KOPT-K1 (cell line): Measurements from ENCODE around the gene PCDHB8.
"Not testable (repeated sequence)": the region's sequence is repeated elsewhere in the genome, so short reads cannot be mapped to it uniquely, and the experiment has no call there.

ENCODE experiments used
- H3K27ac ChIP-seq: fragments of 200-600 bp; sonication (generic); 2 replicates; pipeline ENCODE4 v1.5.1; 2016; ENCODE audit warnings: antibody characterized with exemption, mild to moderate bottlenecking, low read depth, low read length; ENCODE audit not compliant: poor library complexity, severe bottlenecking
- H3K36me3 ChIP-seq: fragments of 200-600 bp; sonication (generic); 2 replicates; pipeline ENCODE4 v1.5.1; 2017; ENCODE audit warnings: antibody characterized with exemption, mild to moderate bottlenecking, low read length, moderate library complexity; ENCODE audit not compliant: insufficient read depth
- H3K9me3 ChIP-seq: fragments of 200-600 bp; sonication (generic); 2 replicates; pipeline ENCODE4 v1.5.1; 2017; ENCODE audit warnings: antibody characterized with exemption, low read length, mild to moderate bottlenecking; ENCODE audit not compliant: insufficient read depth, poor library complexity, severe bottlenecking

The PCDHB8 gene

DNA sequence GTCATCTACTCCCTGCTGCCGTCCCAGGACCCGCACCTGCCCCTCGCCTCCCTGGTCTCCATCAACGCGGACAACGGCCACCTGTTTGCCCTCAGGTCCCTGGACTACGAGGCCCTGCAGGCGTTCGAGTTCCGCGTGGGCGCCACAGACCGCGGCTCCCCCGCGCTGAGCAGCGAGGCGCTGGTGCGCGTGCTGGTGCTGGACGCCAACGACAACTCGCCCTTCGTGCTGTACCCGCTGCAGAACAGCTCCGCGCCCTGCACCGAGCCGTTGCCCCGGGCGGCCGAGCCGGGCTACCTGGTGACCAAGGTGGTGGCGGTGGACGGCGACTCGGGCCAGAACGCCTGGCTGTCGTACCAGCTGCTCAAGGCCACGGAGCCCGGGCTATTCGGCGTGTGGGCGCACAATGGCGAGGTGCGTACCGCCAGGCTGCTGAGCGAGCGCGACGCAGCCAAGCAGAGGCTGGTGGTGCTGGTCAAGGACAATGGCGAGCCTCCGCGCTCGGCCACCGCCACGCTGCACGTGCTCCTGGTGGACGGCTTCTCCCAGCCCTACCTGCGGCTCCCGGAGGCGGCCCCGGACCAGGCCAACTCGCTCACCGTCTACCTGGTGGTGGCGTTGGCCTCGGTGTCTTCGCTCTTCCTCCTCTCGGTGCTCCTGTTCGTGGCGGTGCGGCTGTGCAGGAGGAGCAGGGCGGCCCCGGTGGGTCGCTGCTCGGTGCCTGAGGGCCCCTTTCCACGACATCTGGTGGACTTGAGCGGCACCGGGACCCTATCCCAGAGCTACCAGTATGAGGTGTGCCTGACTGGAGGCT is 3.1 kb upstream of the PCDHB8 start:
- H3K27ac ChIP-seq, H3K9me3 ChIP-seq, H3K36me3 ChIP-seq: not testable (repeated sequence)

GRCh38 chr5:141175933-141176332 is 1.7 kb upstream of the PCDHB8 start:
- Histone ChIP-seq H3K36me3 (no peaks in the 10 kb centered on the region), H3K27ac (no peak overlapping the region), H3K9me3 (no peaks in the 10 kb centered on the region)

GRCh38 chr5:141179371-141179770 is 1.8 kb downstream of the PCDHB8 start:
- not testable (repeated sequence) for H3K27ac ChIP-seq, H3K9me3 ChIP-seq, H3K36me3 ChIP-seq

DNA sequence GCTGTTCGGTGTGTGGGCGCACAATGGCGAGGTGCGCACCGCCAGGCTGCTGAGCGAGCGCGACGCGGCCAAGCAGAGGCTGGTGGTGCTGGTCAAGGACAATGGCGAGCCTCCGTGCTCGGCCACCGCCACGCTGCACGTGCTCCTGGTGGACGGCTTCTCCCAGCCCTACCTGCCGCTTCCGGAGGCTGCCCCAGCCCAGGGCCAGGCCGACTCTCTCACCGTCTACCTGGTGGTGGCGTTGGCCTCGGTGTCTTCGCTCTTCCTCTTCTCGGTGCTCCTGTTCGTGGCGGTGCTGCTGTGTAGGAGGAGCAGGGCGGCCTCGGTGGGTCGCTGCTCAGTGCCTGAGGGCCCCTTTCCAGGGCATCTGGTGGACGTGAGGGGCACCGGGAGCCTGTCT is 2.3 kb downstream of the PCDHB8 start:
- H3K36me3 ChIP-seq, result not testable (repeated sequence)

GRCh38 chr5:141180313-141180712 is 2.7 kb downstream of the PCDHB8 start:
- Histone ChIP-seq H3K27ac (no peak overlapping the region), H3K9me3 (no peaks in the 10 kb centered on the region), H3K36me3 (no peaks in the 10 kb centered on the region)

More for the DNA sequence above, 2.3 kb downstream of the PCDHB8 start:
- H3K27ac ChIP-seq, H3K9me3 ChIP-seq: not testable (repeated sequence)

DNA sequence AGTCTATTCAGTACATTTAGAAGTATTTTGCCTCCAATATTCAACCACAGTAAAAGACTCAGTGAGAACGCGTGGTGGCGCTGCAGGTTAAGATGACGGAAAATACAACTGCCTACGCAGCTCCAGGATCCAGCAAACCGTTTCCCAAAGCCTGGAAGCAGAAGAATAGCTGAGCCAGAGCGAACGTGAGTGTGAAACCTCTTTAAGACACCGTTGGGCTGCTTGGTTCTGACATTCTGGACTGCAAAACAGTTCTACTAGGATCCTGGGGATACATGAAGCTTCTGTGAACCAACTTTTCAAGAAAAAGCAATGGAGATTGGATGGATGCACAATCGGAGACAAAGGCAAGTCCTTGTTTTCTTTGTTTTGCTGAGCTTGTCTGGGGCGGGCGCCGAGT is 4.7 kb downstream of the PCDHB8 start, which contains the start of gene PCDHB16:
Gene PCDHB16 (plus strand): TSS at position 140 of the 400 bp plus-strand sequence. CDS start 173 bp downstream, at position 313.
- no peaks in the 10 kb centered on the region for H3K9me3 ChIP-seq
- no peak within 1 kb of the TSS for H3K27ac ChIP-seq
- no peaks in the 10 kb centered on the region for H3K36me3 ChIP-seq

DNA sequence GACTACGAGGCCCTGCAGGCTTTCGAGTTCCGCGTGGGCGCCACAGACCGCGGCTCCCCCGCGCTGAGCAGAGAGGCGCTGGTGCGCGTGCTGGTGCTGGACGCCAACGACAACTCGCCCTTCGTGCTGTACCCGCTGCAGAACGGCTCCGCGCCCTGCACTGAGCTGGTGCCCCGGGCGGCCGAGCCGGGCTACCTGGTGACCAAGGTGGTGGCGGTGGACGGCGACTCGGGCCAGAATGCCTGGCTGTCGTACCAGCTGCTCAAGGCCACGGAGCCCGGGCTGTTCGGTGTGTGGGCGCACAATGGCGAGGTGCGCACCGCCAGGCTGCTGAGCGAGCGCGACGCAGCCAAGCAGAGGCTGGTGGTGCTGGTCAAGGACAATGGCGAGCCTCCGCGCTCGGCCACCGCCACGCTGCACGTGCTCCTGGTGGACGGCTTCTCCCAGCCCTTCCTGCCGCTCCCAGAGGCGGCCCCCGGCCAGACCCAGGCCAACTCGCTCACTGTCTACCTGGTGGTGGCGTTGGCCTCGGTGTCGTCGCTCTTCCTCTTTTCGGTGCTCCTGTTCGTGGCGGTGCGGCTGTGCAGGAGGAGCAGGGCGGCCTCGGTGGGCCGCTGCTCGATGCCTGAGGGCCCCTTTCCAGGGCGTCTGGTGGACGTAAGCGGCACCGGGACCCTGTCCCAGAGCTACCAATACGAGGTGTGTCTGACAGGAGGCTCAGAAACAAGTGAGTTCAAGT is 6.7 kb downstream of the PCDHB8 start:
- not testable (repeated sequence) for H3K9me3 ChIP-seq, H3K27ac ChIP-seq, H3K36me3 ChIP-seq

DNA sequence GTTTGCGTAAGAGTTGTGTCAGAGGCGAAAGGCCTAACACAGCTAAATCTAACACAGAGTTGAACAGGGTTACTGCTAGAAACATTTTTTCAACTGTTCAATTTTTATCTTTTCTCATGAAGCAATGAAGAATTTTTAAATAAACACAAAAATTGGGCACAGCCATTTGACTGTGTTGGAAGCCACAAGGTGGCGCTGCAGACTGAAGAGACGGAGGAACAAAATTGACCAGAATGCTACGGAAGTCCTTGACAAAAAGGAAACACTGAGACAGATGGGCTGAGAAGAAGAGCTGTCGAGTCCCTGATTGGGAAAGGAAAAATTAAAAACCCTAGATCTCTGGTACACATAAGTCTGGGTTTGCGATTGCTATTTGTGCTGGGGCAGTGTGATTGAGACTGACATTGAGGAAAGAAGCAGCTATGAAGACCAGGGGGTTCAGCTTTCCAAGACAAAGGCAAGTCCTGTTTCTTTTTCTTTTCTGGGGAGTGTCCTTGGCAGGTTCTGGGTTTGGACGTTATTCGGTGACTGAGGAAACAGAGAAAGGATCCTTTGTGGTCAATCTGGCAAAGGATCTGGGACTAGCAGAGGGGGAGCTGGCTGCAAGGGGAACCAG is 9.4 kb downstream of the PCDHB8 start, which contains the start of gene PCDHB9:
Gene PCDHB9 (plus strand): TSS at position 265 of the 616 bp plus-strand sequence. CDS start 158 bp downstream, at position 423.
- Histone ChIP-seq H3K36me3 (no peaks in the 10 kb centered on the region), H3K9me3 (no peaks in the 10 kb centered on the region), H3K27ac (no peak within 1 kb of the TSS)

- not testable (repeated sequence) for H3K9me3 ChIP-seq, H3K36me3 ChIP-seq, H3K27ac ChIP-seq
These were observed 11.1 kb downstream of the PCDHB8 start for GRCh38 chr5:141188682-141189081.

DNA sequence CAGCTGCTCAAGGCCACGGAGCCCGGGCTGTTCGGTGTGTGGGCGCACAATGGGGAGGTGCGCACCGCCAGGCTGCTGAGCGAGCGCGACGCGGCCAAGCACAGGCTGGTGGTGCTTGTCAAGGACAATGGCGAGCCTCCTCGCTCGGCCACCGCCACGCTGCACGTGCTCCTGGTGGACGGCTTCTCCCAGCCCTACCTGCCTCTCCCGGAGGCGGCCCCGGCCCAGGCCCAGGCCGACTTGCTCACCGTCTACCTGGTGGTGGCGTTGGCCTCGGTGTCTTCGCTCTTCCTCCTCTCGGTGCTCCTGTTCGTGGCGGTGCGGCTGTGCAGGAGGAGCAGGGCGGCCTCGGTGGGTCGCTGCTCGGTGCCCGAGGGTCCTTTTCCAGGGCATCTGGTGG is 11.5 kb downstream of the PCDHB8 start:
- H3K36me3 ChIP-seq, H3K9me3 ChIP-seq, H3K27ac ChIP-seq: not testable (repeated sequence)

DNA sequence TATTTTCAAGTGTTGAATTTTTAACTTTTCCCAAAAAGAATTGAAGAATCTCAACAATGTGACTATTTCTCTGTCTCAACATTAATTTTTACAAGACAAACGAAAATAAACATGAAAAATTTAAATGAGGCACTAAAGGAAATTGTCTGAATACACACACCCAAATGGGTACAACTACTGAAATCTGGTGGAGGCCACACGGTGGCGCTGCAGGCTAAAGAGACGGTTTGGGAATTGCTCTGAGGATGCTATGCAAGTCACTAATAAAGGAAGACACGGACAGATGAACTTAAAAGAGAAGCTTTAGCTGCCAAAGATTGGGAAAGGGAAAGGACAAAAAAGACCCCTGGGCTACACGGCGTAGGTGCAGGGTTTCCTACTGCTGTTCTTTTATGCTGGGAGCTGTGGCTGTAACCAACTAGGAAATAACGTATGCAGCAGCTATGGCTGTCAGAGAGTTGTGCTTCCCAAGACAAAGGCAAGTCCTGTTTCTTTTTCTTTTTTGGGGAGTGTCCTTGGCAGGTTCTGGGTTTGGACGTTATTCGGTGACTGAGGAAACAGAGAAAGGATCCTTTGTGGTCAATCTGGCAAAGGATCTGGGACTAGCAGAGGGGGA is 14.6 kb downstream of the PCDHB8 start, which contains the start of gene PCDHB10:
Gene PCDHB10 (plus strand): TSS at position 244 of the 616 bp plus-strand sequence. CDS start 200 bp downstream, at position 444.
- Histone ChIP-seq H3K36me3 (no peaks in the 10 kb centered on the region), H3K27ac (no peak within 1 kb of the TSS), H3K9me3 (peaks cover 11% of the 10 kb centered on the region)

GRCh38 chr5:141194332-141194731 is 16.7 kb downstream of the PCDHB8 start:
- peaks cover 23% of the 10 kb centered on the region for H3K9me3 ChIP-seq
- not testable (repeated sequence) for H3K36me3 ChIP-seq, H3K27ac ChIP-seq

GRCh38 chr5:141196363-141196762 is 18.8 kb downstream of the PCDHB8 start:
- Histone ChIP-seq H3K36me3 (no peaks in the 10 kb centered on the region), H3K9me3 (peaks cover 23% of the 10 kb centered on the region), H3K27ac (no peak overlapping the region)

DNA sequence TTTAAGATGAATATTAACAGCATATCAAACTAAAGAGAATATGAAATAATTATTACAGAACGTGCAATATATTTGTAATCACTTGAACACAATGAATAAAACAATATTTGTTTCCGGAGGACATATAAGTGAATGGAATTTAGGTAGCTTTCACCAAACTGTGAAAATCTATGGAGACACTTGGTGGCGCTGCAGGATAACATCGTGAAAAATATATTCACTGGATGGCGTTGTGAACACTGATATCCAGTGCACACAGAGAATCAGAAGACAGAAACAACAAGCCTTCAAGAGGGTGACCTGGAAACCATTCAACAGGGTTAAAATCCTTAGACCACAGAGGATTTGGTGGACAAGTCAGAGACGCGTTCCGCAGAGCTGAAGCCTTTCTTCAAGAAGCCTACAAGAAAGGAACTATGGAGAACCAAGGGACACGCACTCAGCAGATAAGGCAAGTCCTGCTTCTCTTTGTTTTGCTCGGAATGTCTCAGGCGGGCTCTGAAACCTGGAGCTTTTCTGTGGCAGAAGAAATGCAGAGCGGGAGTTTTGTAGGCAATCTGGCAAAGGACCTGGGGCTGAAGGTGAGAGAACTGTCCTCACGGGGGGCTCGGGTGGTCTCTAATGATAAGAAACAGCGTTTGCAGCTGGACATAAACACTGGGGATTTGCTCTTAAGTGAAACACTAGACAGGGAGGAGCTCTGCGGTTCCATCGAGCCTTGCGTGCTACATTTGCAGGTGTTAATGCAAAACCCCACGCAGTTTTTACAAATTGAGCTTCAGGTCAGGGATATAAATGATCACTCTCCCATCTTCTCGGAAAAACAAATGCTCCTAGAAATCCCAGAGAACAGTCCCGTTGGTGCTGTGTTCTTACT is 22.0 kb downstream of the PCDHB8 start, which contains the start of gene PCDHB11:
Gene PCDHB11 (plus strand): TSS at position 269 of the 877 bp plus-strand sequence. CDS start 148 bp downstream, at position 417.
- peaks cover 23% of the 10 kb centered on the region for H3K9me3 ChIP-seq
- no peak within 1 kb of the TSS for H3K27ac ChIP-seq
- no peaks in the 10 kb centered on the region for H3K36me3 ChIP-seq
